ENCODE data around the gene KRT39.

GRCh38 chr17:40932608-40933007 lies 34.1 kb downstream of the KRT39 start:
- TF ChIP-seq POLR2A (IDR thresholded peaks at IDR 0.05) (no peak), CTCF (IDR thresholded peaks at IDR 0.05) (no peak), EP300 (IDR thresholded peaks at IDR 0.05) (no peak)
